Gastrocnemius medialis (tissue), 4 donors: ENCODE results near the gene PLPPR1. TPM values are rescaled to one million over a fixed set of nuclear protein-coding genes. Genes with fewer than 3 reads are reported as not detected.

Experiments used
- ATAC-seq, 2 donors: fragments of 150-250 bp; one replicate each; pipeline ENCODE4 v1.9.1; 2016
- DNase-seq, 2 donors: peaks; one replicate each; pipeline ENCODE4 v3.0.0-alpha.2; 2019
- H3K27ac ChIP-seq, 4 donors: fragments of 200-600 bp; sonication (generic); 1 replicate in 1 of 4; 2 replicates in 3 of 4; pipeline ENCODE4 v1.5.1; 2016 to 2018; ENCODE audit warnings: mild to moderate bottlenecking in 2 of 4, moderate library complexity in 1 of 4
- H3K27me3 ChIP-seq, 3 donors: fragments of 200-600 bp; sonication (generic) in 2 of 3; 1 replicate in 1 of 3; 2 replicates in 2 of 3; pipeline versions ENCODE4 v1.5.1 to v1.6.0; 2016 to 2019; ENCODE audit warnings: mild to moderate bottlenecking in 1 of 3, moderate library complexity in 1 of 3
- H3K36me3 ChIP-seq, 2 donors: fragments of 200-600 bp; sonication (generic) in 1 of 2; one replicate each; pipeline ENCODE4 v1.5.1; 2017 to 2018
- H3K4me1 ChIP-seq, 2 donors: fragments of 200-600 bp; sonication (generic) in 1 of 2; one replicate each; pipeline ENCODE4 v1.5.1; 2016 to 2017; ENCODE audit warnings: mild to moderate bottlenecking in 2 of 2
- H3K4me3 ChIP-seq, 4 donors: fragments of 200-600 bp; sonication (generic) in 3 of 4; 1 replicate in 1 of 4; 2 replicates in 3 of 4; pipeline ENCODE4 v1.5.1; 2016 to 2019; ENCODE audit warnings: mild to moderate bottlenecking in 2 of 4
- H3K9me3 ChIP-seq, 3 donors: fragments of 200-600 bp; sonication (generic) in 2 of 3; 1 replicate in 1 of 3; 2 replicates in 2 of 3; pipeline ENCODE4 v1.5.1; 2016 to 2019
- POLR2A ChIP-seq, 2 donors: fragments of 450-650 bp; IDR thresholded peaks; one replicate each; pipeline ENCODE4 v1.6.1; 2017; ENCODE audit warnings: antibody characterized with exemption in 2 of 2, mild to moderate bottlenecking in 2 of 2, moderate library complexity in 2 of 2
- in situ Hi-C, 4 donors: fragments of 200-750 bp; cut with MboI; loops; one replicate each; pipeline versions ENCODE4 v1.15.0 to v1.8.0; 2017; ENCODE audit warnings: low sequenced_read_pairs in 4 of 4
- intact Hi-C: fragments of 100-400 bp; cut with DNase I; formaldehyde crosslinking; loops from one replicate; pipeline ENCODE4 v1.15.1; 2023; ENCODE audit warnings: low total_unique reads
- total RNA-seq, 4 donors: library from RNA; depleted of rRNA; stranded (reverse); fragments of >200 nt; gene quantifications; one replicate each; pipeline versions ENCODE4 v1.1.0 to v1.2.3, GENCODE V29; 2016
- TF ChIP-seq, protein P1 (sequence below), 5 experiments: fragments of 450-650 bp in 3 of 5; fragments of 200-600 bp in 2 of 5; sonication (generic) in 2 of 5; IDR thresholded peaks in 4 of 5; conservative IDR thresholded peaks in 1 of 5; 1 replicate in 4 of 5; 2 replicates in 1 of 5; pipeline ENCODE4 v1.5.1; 2016 to 2019; ENCODE audit warnings: antibody characterized with exemption in 5 of 5, mild to moderate bottlenecking in 3 of 5, moderate library complexity in 3 of 5

PLPPR1 gene
- total RNA-seq, 4 donors from 2014 or later, result not detected

DNA sequence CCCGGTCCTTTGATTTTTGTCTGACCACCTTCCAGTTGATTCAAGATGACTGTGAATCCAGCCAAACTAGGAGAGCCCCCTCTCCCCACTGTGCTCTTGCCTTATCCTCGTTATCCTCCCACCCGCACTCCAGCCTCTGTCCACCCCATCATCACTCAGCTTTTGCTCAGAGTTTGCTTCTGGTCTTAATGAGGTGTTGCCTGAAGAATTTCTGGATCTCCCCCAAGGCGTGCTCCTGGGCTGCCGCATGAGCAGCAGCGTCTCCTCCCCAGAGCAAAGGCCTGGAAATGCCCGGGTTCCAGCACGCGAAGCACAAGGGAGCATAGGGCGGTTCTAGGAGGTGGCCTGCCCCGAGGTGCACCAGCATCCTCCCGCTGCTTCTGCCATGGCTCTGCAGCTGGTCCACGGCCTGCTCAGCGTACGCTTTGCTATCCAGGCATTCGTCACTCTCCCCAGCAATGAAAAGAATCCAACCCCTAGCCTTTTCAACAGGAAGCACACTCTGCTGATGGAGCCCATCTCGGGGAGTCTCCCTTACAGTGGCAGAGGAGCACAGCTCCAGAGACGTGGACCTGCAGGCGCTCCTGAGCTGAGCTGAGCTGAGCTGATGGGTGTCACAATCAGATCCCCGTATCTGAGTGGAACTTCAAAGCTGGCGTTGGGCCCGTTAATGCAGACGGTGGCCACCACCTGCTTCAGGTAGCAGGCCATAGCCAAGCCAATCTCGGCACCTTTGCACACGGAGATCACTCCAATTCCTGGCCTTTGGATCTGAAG is 305.6 kb downstream of the PLPPR1 start:
- intact Hi-C loops (no loop called here), in situ Hi-C loops (no loop called here)
- Histone ChIP-seq H3K27ac (no peak overlapping the region), H3K9me3 (no peaks in the 10 kb centered on the region), H3K36me3 (no peaks in the 10 kb centered on the region), H3K27me3 (no peaks in the 10 kb centered on the region), H3K4me3 (no peak overlapping the region), H3K4me1 (no peaks in the 10 kb centered on the region)
- ATAC-seq (no peak), DNase-seq (no peak)
- TF ChIP-seq, protein P1, sequence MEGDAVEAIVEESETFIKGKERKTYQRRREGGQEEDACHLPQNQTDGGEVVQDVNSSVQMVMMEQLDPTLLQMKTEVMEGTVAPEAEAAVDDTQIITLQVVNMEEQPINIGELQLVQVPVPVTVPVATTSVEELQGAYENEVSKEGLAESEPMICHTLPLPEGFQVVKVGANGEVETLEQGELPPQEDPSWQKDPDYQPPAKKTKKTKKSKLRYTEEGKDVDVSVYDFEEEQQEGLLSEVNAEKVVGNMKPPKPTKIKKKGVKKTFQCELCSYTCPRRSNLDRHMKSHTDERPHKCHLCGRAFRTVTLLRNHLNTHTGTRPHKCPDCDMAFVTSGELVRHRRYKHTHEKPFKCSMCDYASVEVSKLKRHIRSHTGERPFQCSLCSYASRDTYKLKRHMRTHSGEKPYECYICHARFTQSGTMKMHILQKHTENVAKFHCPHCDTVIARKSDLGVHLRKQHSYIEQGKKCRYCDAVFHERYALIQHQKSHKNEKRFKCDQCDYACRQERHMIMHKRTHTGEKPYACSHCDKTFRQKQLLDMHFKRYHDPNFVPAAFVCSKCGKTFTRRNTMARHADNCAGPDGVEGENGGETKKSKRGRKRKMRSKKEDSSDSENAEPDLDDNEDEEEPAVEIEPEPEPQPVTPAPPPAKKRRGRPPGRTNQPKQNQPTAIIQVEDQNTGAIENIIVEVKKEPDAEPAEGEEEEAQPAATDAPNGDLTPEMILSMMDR (IDR thresholded peaks at IDR 0.05 in 4 of 5, conservative IDR thresholded peaks at IDR 0.05 in 1 of 5), result no peak
- TF ChIP-seq POLR2A (IDR thresholded peaks at IDR 0.05), result no peak

DNA sequence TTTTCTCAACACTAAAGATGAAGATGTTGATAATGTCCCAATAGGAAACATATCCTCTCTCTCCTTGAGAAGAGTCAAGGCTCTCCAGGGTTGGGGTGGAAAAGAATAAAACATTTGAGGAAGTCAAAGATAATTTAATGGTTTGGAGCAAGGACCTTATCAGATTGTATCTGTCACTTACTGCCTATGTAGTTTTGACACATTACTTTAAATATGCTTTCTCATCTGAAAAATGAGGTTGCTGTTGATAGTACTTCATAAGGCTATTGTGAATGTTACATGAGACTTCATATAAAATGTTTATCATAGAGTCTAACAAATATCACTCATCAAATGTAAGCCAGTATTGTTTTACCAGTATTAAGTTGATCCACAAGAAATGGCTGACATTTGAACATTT is 307.6 kb downstream of the PLPPR1 start:
- H3K27me3 ChIP-seq, result no peaks in the 10 kb centered on the region
- intact Hi-C loops, result no loop called here
- DNase-seq (no peak), ATAC-seq (no peak)
- no peak overlapping the region for H3K4me3 ChIP-seq
- no peaks in the 10 kb centered on the region for H3K4me1 ChIP-seq
- TF ChIP-seq, protein P1 (IDR thresholded peaks at IDR 0.05 in 4 of 5, conservative IDR thresholded peaks at IDR 0.05 in 1 of 5), result no peak
- no peak for TF ChIP-seq POLR2A (IDR thresholded peaks at IDR 0.05)
- H3K36me3 ChIP-seq, result no peaks in the 10 kb centered on the region
- in situ Hi-C loops, result no loop called here
- H3K27ac ChIP-seq, result no peak overlapping the region
- H3K9me3 ChIP-seq, result no peaks in the 10 kb centered on the region

DNA sequence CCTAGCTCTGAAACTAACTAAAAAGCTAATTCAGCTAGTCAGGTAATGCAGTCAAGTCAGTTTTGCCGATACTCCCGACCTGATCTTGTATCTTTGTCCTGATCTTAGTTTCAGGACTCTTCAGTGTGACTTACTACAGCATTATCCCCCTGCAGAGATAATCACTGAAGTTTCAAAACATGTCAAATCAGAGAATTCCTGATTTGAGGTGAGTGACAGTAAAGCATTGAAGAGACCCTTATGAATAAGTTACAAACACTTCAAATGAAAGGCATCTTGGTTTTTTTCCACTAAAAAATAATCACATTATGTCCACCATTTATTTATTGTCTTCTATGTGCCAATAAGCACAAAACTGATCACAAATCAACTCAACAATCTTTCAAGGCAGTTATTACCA is 308.7 kb downstream of the PLPPR1 start:
- intact Hi-C loops (no loop called here), in situ Hi-C loops (no loop called here)
- no peaks in the 10 kb centered on the region for H3K4me1 ChIP-seq
- DNase-seq (no peak), ATAC-seq (no peak)
- H3K27ac ChIP-seq, result no peak overlapping the region
- H3K36me3 ChIP-seq, result no peaks in the 10 kb centered on the region
- H3K4me3 ChIP-seq, result no peak overlapping the region
- no peak for TF ChIP-seq POLR2A (IDR thresholded peaks at IDR 0.05)
- TF ChIP-seq, protein P1 (IDR thresholded peaks at IDR 0.05 in 4 of 5, conservative IDR thresholded peaks at IDR 0.05 in 1 of 5), result no peak
- H3K27me3 ChIP-seq, result no peaks in the 10 kb centered on the region
- H3K9me3 ChIP-seq, result no peaks in the 10 kb centered on the region

DNA sequence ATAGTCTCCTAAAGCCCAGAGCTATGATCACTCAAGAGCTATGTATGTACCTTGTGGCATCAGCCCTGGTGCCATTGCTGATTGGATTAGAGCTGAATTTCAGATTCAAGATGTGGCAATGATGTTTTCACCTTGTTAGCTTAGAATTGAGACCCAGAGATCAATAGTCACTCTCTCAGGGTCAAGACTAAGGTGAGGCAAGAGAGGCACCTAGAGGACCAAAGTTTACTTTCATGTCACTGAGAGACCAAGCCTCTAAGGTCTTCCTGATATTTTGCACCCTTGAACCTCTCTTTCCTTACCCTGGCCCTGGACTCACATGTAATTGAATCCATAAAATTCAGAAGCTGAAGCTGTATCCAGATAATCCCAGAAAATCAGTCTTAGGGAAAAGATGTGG is 313.4 kb downstream of the PLPPR1 start:
- H3K27ac ChIP-seq, result no peak overlapping the region
- ATAC-seq (no peak), DNase-seq (no peak)
- in situ Hi-C loops (no loop called here), intact Hi-C loops (no loop called here)
- H3K9me3 ChIP-seq, result no peaks in the 10 kb centered on the region
- H3K36me3 ChIP-seq, result no peaks in the 10 kb centered on the region
- no peaks in the 10 kb centered on the region for H3K4me1 ChIP-seq
- H3K27me3 ChIP-seq, result no peaks in the 10 kb centered on the region
- no peak overlapping the region for H3K4me3 ChIP-seq
- TF ChIP-seq POLR2A (IDR thresholded peaks at IDR 0.05), result no peak
- TF ChIP-seq, protein P1 (IDR thresholded peaks at IDR 0.05 in 4 of 5, conservative IDR thresholded peaks at IDR 0.05 in 1 of 5), result no peak

DNA sequence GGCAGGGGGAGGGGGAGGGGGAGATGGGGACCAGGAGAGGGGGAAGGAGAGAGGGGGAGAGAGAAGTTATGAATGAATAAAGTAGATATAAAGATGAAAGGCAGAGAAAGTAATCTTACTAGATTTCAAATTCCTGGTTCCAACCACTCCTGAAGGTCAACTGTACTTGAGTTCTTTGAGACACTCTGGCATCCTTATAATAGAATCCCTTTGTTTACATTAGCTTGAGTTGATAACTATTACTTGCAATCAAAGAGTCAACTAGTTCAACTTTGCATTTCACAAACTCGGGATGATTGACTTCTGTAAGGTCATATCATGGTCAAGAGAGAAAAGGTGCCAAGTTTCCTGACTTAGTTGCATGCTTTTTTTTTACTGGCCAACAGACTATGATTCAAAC is 314.1 kb downstream of the PLPPR1 start:
- no peaks in the 10 kb centered on the region for H3K9me3 ChIP-seq
- ATAC-seq (no peak), DNase-seq (no peak)
- TF ChIP-seq POLR2A (IDR thresholded peaks at IDR 0.05), result no peak
- TF ChIP-seq, protein P1 (IDR thresholded peaks at IDR 0.05 in 4 of 5, conservative IDR thresholded peaks at IDR 0.05 in 1 of 5), result no peak
- H3K4me3 ChIP-seq, result no peak overlapping the region
- intact Hi-C loops (no loop called here), in situ Hi-C loops (no loop called here)
- no peaks in the 10 kb centered on the region for H3K27me3 ChIP-seq
- H3K36me3 ChIP-seq, result no peaks in the 10 kb centered on the region
- H3K4me1 ChIP-seq, result no peaks in the 10 kb centered on the region
- no peak overlapping the region for H3K27ac ChIP-seq
